Endothelial cell of umbilical vein (primary cell): ENCODE results near the gene RARRES2. TPM values are rescaled to one million over a fixed set of nuclear protein-coding genes. Genes with fewer than 3 reads are reported as not detected.

Source experiments
- BruUV-seq: library from RNA; stranded (reverse); fragments of 400-500 nt; replicated peaks from 2 replicates; lab custom pipeline; 2021; lab: Mats Ljungman, UMichigan
- CTCF ChIA-PET: fragments of 300-600, 350-600 bp; sonication (Branson Sonifier 250); formaldehyde crosslinking; loops from one replicate; lab custom pipeline; 2021; ENCODE audit warnings: antibody characterized with exemption, inconsistent platforms; lab: Charles Lee
- POLR2A ChIA-PET: fragments of 300-600, 350-600 bp; sonication (Branson Sonifier 250); formaldehyde crosslinking; loops from one replicate; lab custom pipeline; 2021; ENCODE audit warnings: antibody characterized with exemption, inconsistent platforms; lab: Charles Lee
- DNase-seq: peaks from one replicate; pipeline ENCODE4 v3.0.0-alpha.2; 2011; ENCODE audit warnings: low read depth, low spot score
- FAIRE-seq: peaks from 2 replicates; lab custom pipeline; 2011; peaks lifted over from hg19 to GRCh38; lab: Jason Lieb, UNC
- H2AFZ ChIP-seq: 2 replicates; pipeline ENCODE4 v1.6.0; 2012; ENCODE audit warnings: low read depth, low read length, control low read depth, inconsistent platforms
- H3K27ac ChIP-seq: 2 replicates; pipeline ENCODE4 v1.5.1; 2011; ENCODE audit warnings: low read depth, mild to moderate bottlenecking, control low read depth, low read length, moderate library complexity; ENCODE audit not compliant: insufficient read depth
- H3K27me3 ChIP-seq, 2 experiments: 2 replicates each; pipeline versions ENCODE4 v1.6.0 to v1.6.1; 2011; ENCODE audit warnings: low read length in 2 of 2, mixed read lengths in 1 of 2; ENCODE audit not compliant: control insufficient read depth in 2 of 2, insufficient read depth in 2 of 2
- H3K36me3 ChIP-seq, 2 experiments: 2 replicates in 1 of 2; 3 replicates in 1 of 2; pipeline ENCODE4 v1.5.1; 2011; ENCODE audit warnings: low read length in 2 of 2, mild to moderate bottlenecking in 1 of 2, moderate library complexity in 1 of 2; ENCODE audit not compliant: control insufficient read depth in 2 of 2, insufficient read depth in 2 of 2; ENCODE audit errors: extremely low read depth in 1 of 2
- H3K4me1 ChIP-seq: 3 replicates; pipeline ENCODE4 v1.5.1; 2011; ENCODE audit warnings: mild to moderate bottlenecking, low read length; ENCODE audit not compliant: control insufficient read depth, insufficient read depth; ENCODE audit errors: extremely low read depth
- H3K4me2 ChIP-seq: 2 replicates; pipeline ENCODE4 v1.6.1; 2011; ENCODE audit warnings: low read length, control low read depth, mixed read lengths; ENCODE audit not compliant: insufficient read depth
- H3K4me3 ChIP-seq, 3 experiments: fragments of 200-600 bp in 1 of 3; sonication (generic), shearing (Covaris generic) in 1 of 3; replicated peaks in 1 of 3; 2 replicates each; pipeline ENCODE4 v1.5.1; 2011 to 2016; ENCODE audit warnings: control low read depth in 3 of 3, low read length in 3 of 3, mild to moderate bottlenecking in 2 of 3, inconsistent platforms in 1 of 3, low read depth in 1 of 3, moderate library complexity in 1 of 3; ENCODE audit not compliant: insufficient read depth in 1 of 3
- H3K79me2 ChIP-seq: 2 replicates; pipeline ENCODE4 v1.6.0; 2012; ENCODE audit warnings: low read length, inconsistent platforms; ENCODE audit not compliant: control insufficient read depth, insufficient read depth
- H3K9ac ChIP-seq: replicated peaks from 2 replicates; pipeline ENCODE3; 2011; ENCODE audit warnings: low read length, control low read depth; ENCODE audit not compliant: insufficient read depth; ENCODE audit errors: extremely low read depth
- H3K9me1 ChIP-seq: replicated peaks from 3 replicates; pipeline ENCODE4 v1.6.0; 2011; ENCODE audit warnings: mild to moderate bottlenecking, low read length; ENCODE audit not compliant: control insufficient read depth, insufficient read depth; ENCODE audit errors: extremely low read depth
- H3K9me3 ChIP-seq: replicated peaks from 2 replicates; pipeline ENCODE4 v1.5.1; 2012; ENCODE audit warnings: low read length, inconsistent platforms; ENCODE audit not compliant: control insufficient read depth, insufficient read depth
- H4K20me1 ChIP-seq: replicated peaks from 2 replicates; pipeline ENCODE3; 2011; ENCODE audit warnings: mild to moderate bottlenecking, low read length; ENCODE audit not compliant: control insufficient read depth, insufficient read depth; ENCODE audit errors: extremely low read depth
- CTCF ChIP-seq, 2 donors: IDR thresholded peaks; 1 replicate in 1 of 2; 2 replicates in 1 of 2; pipeline ENCODE4 v1.5.1; 2011; ENCODE audit warnings: low read length in 2 of 2, mild to moderate bottlenecking in 2 of 2, moderate library complexity in 2 of 2, control low read depth in 1 of 2, inconsistent platforms in 1 of 2, low read depth in 1 of 2; ENCODE audit not compliant: insufficient read depth in 1 of 2; ENCODE audit errors: extremely low read depth in 1 of 2
- EZH2 ChIP-seq: IDR thresholded peaks from 2 replicates; pipeline ENCODE4 v1.6.1; 2012; ENCODE audit warnings: borderline replicate concordance, low read depth, mild to moderate bottlenecking, moderate library complexity, low read length, inconsistent platforms; ENCODE audit not compliant: severe bottlenecking
- FOS ChIP-seq: IDR thresholded peaks from 2 replicates; pipeline ENCODE4 v1.6.1; 2011; ENCODE audit warnings: mild to moderate bottlenecking, low read length, moderate library complexity, borderline replicate concordance; ENCODE audit not compliant: insufficient read depth
- GATA2 ChIP-seq: IDR thresholded peaks from 2 replicates; pipeline ENCODE4 v1.7.0; 2011; ENCODE audit warnings: low read depth, mild to moderate bottlenecking, moderate library complexity, mixed read lengths, low read length; ENCODE audit not compliant: insufficient read length, insufficient read depth
- JUN ChIP-seq: IDR thresholded peaks from 2 replicates; pipeline ENCODE4 v1.6.1; 2011; ENCODE audit warnings: borderline replicate concordance, low read depth; ENCODE audit not compliant: insufficient read length, insufficient read depth
- MAX ChIP-seq: IDR thresholded peaks from 2 replicates; pipeline ENCODE4 v1.6.1; 2011; ENCODE audit not compliant: insufficient read depth, insufficient read length
- MYC ChIP-seq: IDR thresholded peaks from one replicate; pipeline ENCODE4 v1.6.1; 2011; ENCODE audit warnings: mild to moderate bottlenecking, low read depth, low read length
- POLR2A ChIP-seq: IDR thresholded peaks from 2 replicates; pipeline ENCODE4 v1.6.1; 2012; ENCODE audit warnings: low read depth, mild to moderate bottlenecking, control low read depth, low read length
- POLR2AphosphoS5 ChIP-seq: IDR thresholded peaks from 2 replicates; pipeline ENCODE4 v1.6.1; 2012; ENCODE audit warnings: low read depth, mild to moderate bottlenecking, control low read depth, low read length, moderate library complexity; ENCODE audit not compliant: insufficient read depth
- dilution Hi-C: fragments of 300-500 bp; cut with MboI; formaldehyde crosslinking; loops from one replicate; pipeline ENCODE4 v1.15.0; 2019; ENCODE audit warnings: low sequenced_read_pairs; ENCODE audit not compliant: extremely low pct_ligation_motif_present
- intact Hi-C: fragments of 100-400 bp; cut with micrococcal nuclease; formaldehyde crosslinking; loops from one replicate; pipeline ENCODE4 v1.10.0; 2022
- polyA plus RNA-seq, 4 experiments: library from polyadenylated mRNA; depleted of rRNA in 3 of 4; stranded (reverse) in 3 of 4; unstranded in 1 of 4; fragments of >200 nt; gene quantifications; 2 replicates each; pipeline versions ENCODE4 v1.2.1 to v1.2.3, GENCODE V29; 2011 to 2012; ENCODE audit warnings: missing spikeins in 1 of 4
- total RNA-seq: library from RNA; stranded (reverse); gene quantifications from 2 replicates; pipeline ENCODE4 v1.2.3, GENCODE V29; 2021

RARRES2 gene
- total and polyA plus RNA-seq, 2 donors (not counting 3 experiments of a cell fraction or from before 2014, with no cell fraction given), result not detected

- Histone ChIP-seq H3K27me3 (peaks cover 0 to 2% of the 10 kb centered on the region in 2 experiments), H3K4me2 (no peak overlapping the region), H3K27ac (no peak overlapping the region), H3K4me1 (no peaks in the 10 kb centered on the region), H3K9me1 (no peaks in the 10 kb centered on the region), H2AFZ (no peak overlapping the region), H3K4me3 (no peak overlapping the region), H3K36me3 (no peaks in the 10 kb centered on the region), H3K9ac (no peak overlapping the region), H3K9me3 (no peaks in the 10 kb centered on the region), H4K20me1 (no peaks in the 10 kb centered on the region), H3K79me2 (no peaks in the 10 kb centered on the region)
- no TSS peak for BruUV-seq
- no peak for TF ChIP-seq JUN
- peak; percentile 57 to 62 for TF ChIP-seq CTCF (IDR thresholded peaks at IDR 0.05; ENCODE audit: extremely low read depth in 1 of 2, insufficient read depth in 1 of 2, low read depth in 1 of 2, low read length in 2 of 2)
- TF ChIP-seq POLR2AphosphoS5, result no peak
- DNase-seq, result peak; percentile 64
- FAIRE-seq, result peak; percentile 79
- ChIA-PET CTCF (interaction anchor here (0.6 to 2.3 kb wide), 7 partner anchors 10 to 65 kb away, joined by 3 to 24 read pairs (median 4); no protein-coding TSS in a partner anchor), POLR2A (no interaction called here)
- intact Hi-C loops (loop anchor here (1.0 to 5.0 kb wide), 4 partner anchors 22 to 398 kb away; partner anchors contain the start of gene ZNF775), dilution Hi-C loops (no loop called here)
These were observed 15.0 kb upstream of the RARRES2 start for GRCh38 chr7:150356265-150356897.

GRCh38 chr7:150355666-150356059, 14.2 kb upstream of the RARRES2 start:
- BruUV-seq, result no TSS peak
- H2AFZ ChIP-seq, result no peak overlapping the region
- POLR2A ChIA-PET, result no interaction called here

More at GRCh38 chr7:150355666-150356059, 14.2 kb upstream of the RARRES2 start:
- Histone ChIP-seq H3K9me1 (no peaks in the 10 kb centered on the region), H3K9ac (no peak overlapping the region), H3K4me3 (no peak overlapping the region), H3K79me2 (no peaks in the 10 kb centered on the region), H3K27me3 (peaks cover 0 to 4% of the 10 kb centered on the region in 2 experiments), H3K4me1 (no peaks in the 10 kb centered on the region), H3K9me3 (no peaks in the 10 kb centered on the region), H4K20me1 (no peaks in the 10 kb centered on the region), H3K27ac (no peak overlapping the region), H3K4me2 (no peak overlapping the region), H3K36me3 (no peaks in the 10 kb centered on the region)
- no peak for DNase-seq
- intact Hi-C loops, result loop anchor here (1.0 to 5.0 kb wide), 4 partner anchors 23 to 399 kb away; partner anchors contain the start of gene ZNF775
- dilution Hi-C loops, result no loop called here
- TF ChIP-seq MAX (no peak), EZH2 (no peak), FOS (no peak), JUN (no peak), POLR2A (no peak), POLR2AphosphoS5 (no peak), MYC (no peak), CTCF (IDR thresholded peaks at IDR 0.05; ENCODE audit: extremely low read depth in 1 of 2, insufficient read depth in 1 of 2, low read depth in 1 of 2, low read length in 2 of 2) (no peak), GATA2 (no peak)
- FAIRE-seq, result no peak
- CTCF ChIA-PET, result interaction anchor here (0.7 to 2.3 kb wide), 14 partner anchors 9 to 811 kb away, joined by 3 to 24 read pairs (median 4); partner anchors contain the start of gene REPIN1
